ENCODE measurements around the gene RMDN2. TPM values are rescaled to one million over a fixed set of nuclear protein-coding genes. Genes with fewer than 3 reads are reported as not detected.

The RMDN2 gene
- polyA plus RNA-seq, 1 donor (not counting 4 experiments of a cell fraction or from before 2014, with no cell fraction given): 9.3 TPM

DNA sequence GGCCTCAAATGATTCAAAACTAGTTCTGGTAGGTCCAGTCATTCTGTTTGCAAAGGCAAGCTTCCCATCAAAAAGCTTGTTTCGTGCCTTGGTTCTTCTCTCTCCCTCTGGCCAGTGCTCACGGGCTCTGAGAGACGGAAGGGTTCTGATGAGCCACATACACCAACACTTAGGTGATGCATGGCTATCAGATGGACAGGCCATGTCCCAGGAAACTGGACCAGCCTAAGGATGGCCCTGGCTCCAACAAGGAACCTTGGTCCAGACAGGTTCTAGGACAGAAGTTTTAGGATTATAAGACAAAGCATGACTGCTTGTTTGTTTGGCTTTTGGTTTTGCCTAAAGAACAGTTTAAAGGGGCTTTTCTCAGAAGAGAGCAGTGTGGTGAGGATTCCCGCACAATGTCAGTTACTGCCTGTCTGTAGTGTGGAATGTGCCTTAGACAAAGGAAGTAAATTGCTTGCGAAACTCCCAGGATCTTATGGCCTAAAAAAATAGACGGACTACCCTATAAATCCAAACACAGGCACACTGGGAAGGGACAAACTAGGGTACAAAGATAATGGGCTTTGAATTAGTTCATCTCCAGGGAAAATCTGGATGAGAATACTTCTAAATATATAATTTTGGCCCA is 140.5 kb downstream of the RMDN2 start:
- FAIRE-seq: no peak
- Histone ChIP-seq H3K9ac (ENCODE audit: control insufficient read depth, extremely low read depth, insufficient read depth, low read length) (no peak overlapping the region), H3K4me3 (ENCODE audit: control insufficient read depth in 2 of 3, extremely low read depth in 1 of 3, insufficient read depth in 2 of 3, low read depth in 1 of 3, low read length in 3 of 3) (no peak overlapping the region), H3K9me1 (ENCODE audit: control insufficient read depth, extremely low read depth, insufficient read depth, low read length) (no peaks in the 10 kb centered on the region), H3K4me2 (ENCODE audit: control insufficient read depth, extremely low read depth, insufficient read depth, low read depth, low read length) (no peak overlapping the region), H2AFZ (ENCODE audit: control insufficient read depth, low read length) (no peak overlapping the region), H3K4me1 (ENCODE audit: control insufficient read depth, extremely low read depth, insufficient read depth, low read length) (no peaks in the 10 kb centered on the region), H4K20me1 (ENCODE audit: control insufficient read depth, extremely low read depth, insufficient read depth, low read length) (no peaks in the 10 kb centered on the region), H3K36me3 (ENCODE audit: control insufficient read depth in 2 of 2, extremely low read depth in 1 of 2, insufficient read depth in 2 of 2, low read length in 2 of 2) (no peaks in the 10 kb centered on the region), H3K27me3 (ENCODE audit: control insufficient read depth, extremely low read depth, insufficient read depth, low read length) (no peaks in the 10 kb centered on the region), H3K79me2 (ENCODE audit: control insufficient read depth, insufficient read depth, low read length) (no peaks in the 10 kb centered on the region), H3K9me3 (ENCODE audit: control insufficient read depth, low read depth, low read length) (no peaks in the 10 kb centered on the region), H3K27ac (ENCODE audit: control insufficient read depth, insufficient read depth, low read length) (no peak overlapping the region)
- no peak for DNase-seq (ENCODE audit: low read depth, low spot score)
- TF ChIP-seq, protein P1, sequence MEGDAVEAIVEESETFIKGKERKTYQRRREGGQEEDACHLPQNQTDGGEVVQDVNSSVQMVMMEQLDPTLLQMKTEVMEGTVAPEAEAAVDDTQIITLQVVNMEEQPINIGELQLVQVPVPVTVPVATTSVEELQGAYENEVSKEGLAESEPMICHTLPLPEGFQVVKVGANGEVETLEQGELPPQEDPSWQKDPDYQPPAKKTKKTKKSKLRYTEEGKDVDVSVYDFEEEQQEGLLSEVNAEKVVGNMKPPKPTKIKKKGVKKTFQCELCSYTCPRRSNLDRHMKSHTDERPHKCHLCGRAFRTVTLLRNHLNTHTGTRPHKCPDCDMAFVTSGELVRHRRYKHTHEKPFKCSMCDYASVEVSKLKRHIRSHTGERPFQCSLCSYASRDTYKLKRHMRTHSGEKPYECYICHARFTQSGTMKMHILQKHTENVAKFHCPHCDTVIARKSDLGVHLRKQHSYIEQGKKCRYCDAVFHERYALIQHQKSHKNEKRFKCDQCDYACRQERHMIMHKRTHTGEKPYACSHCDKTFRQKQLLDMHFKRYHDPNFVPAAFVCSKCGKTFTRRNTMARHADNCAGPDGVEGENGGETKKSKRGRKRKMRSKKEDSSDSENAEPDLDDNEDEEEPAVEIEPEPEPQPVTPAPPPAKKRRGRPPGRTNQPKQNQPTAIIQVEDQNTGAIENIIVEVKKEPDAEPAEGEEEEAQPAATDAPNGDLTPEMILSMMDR (optimal IDR thresholded peaks at IDR 0.05 in 1 of 3, IDR thresholded peaks at IDR 0.05 in 1 of 3, conservative IDR thresholded peaks at IDR 0.05 in 1 of 3; ENCODE audit: extremely low read depth in 1 of 3, insufficient read depth in 2 of 3, low read length in 3 of 3): no peak
- no peak for TF ChIP-seq EZH2 (IDR thresholded peaks at IDR 0.05; ENCODE audit: low read length)
- dilution Hi-C loops (cut with MboI; ENCODE audit: extremely low pct_ligation_motif_present, low sequenced_read_pairs): no loop called here

DNA sequence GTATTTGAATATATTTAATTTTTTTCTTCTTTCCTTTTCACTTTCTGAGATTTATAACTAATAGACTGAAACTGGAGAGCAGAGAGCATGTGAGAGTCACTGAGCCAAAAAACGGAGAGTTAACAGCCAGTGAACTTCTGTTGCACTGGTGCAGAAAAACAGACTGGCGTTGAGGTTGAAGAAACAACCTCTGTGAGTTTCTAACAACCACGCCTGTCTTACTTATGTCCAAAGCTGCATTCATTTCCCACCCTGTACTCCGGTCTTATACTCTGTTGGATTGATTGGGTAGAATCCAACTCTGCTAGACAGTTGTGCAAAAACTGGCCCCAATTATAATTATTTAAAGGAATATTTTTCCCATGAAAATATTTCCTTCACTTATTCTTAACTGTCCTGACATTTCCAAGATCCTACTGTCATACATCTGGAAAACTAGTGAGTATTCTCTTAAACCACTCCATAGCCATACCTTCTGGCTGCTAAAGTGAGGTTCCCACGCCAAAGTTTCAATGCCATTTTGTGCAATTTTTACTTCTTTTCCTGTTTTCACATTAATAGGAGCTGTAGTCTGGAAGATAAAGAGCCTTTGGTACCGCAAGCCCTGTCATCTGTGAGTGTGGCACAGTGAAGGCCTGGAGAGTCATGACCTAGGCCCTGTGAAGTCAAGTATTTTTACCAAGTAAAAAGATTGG is 141.5 kb downstream of the RMDN2 start:
- no peaks in the 10 kb centered on the region for H3K36me3 ChIP-seq (ENCODE audit: control insufficient read depth in 2 of 2, extremely low read depth in 1 of 2, insufficient read depth in 2 of 2, low read length in 2 of 2)
- no peak overlapping the region for H2AFZ ChIP-seq (ENCODE audit: control insufficient read depth, low read length)
- dilution Hi-C loops (cut with MboI; ENCODE audit: extremely low pct_ligation_motif_present, low sequenced_read_pairs): no loop called here
- no peak overlapping the region for H3K4me3 ChIP-seq (ENCODE audit: control insufficient read depth in 2 of 3, extremely low read depth in 1 of 3, insufficient read depth in 2 of 3, low read depth in 1 of 3, low read length in 3 of 3)
- DNase-seq (ENCODE audit: low read depth, low spot score): no peak
- H3K4me1 ChIP-seq (ENCODE audit: control insufficient read depth, extremely low read depth, insufficient read depth, low read length): no peaks in the 10 kb centered on the region
- no peaks in the 10 kb centered on the region for H3K9me1 ChIP-seq (ENCODE audit: control insufficient read depth, extremely low read depth, insufficient read depth, low read length)
- H3K27ac ChIP-seq (ENCODE audit: control insufficient read depth, insufficient read depth, low read length): no peak overlapping the region
- H3K27me3 ChIP-seq (ENCODE audit: control insufficient read depth, extremely low read depth, insufficient read depth, low read length): no peaks in the 10 kb centered on the region
- H4K20me1 ChIP-seq (ENCODE audit: control insufficient read depth, extremely low read depth, insufficient read depth, low read length): no peaks in the 10 kb centered on the region
- H3K79me2 ChIP-seq (ENCODE audit: control insufficient read depth, insufficient read depth, low read length): no peaks in the 10 kb centered on the region
- TF ChIP-seq, protein P1 (optimal IDR thresholded peaks at IDR 0.05 in 1 of 3, IDR thresholded peaks at IDR 0.05 in 1 of 3, conservative IDR thresholded peaks at IDR 0.05 in 1 of 3; ENCODE audit: extremely low read depth in 1 of 3, insufficient read depth in 2 of 3, low read length in 3 of 3): no peak
- FAIRE-seq: no peak
- H3K9me3 ChIP-seq (ENCODE audit: control insufficient read depth, low read depth, low read length): no peaks in the 10 kb centered on the region
- H3K9ac ChIP-seq (ENCODE audit: control insufficient read depth, extremely low read depth, insufficient read depth, low read length): no peak overlapping the region
- H3K4me2 ChIP-seq (ENCODE audit: control insufficient read depth, extremely low read depth, insufficient read depth, low read depth, low read length): no peak overlapping the region

Other genes starting within 250 kb of the RMDN2 start
- 0.65 to 2.2 TPM (median 1.6 TPM) in 3 replicates for gene CYP1B1, start 150.9 kb downstream of the RMDN2 start, polyA plus RNA-seq

All from keratinocyte (primary cell).